HG03108 (cell line): Measurements from ENCODE around the gene SCN1A.
"Not testable (repeated sequence)": the region's sequence is repeated elsewhere in the genome, so short reads cannot be mapped to it uniquely, and the experiment has no call there.

Experiments
- ATAC-seq: cut with Tn5 transposase; IDR thresholded peaks from one replicate; pipeline ENCODE4 v1.9.1; 2021; ENCODE audit warnings: moderate library complexity; ENCODE audit not compliant: unreplicated experiment

SCN1A gene

DNA sequence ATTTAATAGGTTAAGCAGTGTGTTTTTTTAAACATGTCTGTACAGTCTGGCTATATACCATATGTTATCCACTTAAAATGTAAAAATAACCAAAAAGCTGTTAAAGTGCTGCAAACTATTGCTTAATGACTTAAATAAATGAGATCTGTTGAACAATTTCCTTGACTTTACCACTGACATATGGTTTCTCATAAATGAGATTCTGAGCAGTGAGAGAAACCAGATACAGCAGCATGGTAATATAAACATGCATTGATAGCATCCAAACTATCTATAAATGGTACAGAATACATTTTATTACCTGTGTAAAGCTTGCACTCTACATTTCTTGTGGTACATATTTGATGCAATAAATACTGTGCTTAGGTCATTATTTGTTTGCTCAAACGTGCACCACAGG, 138.0 kb downstream of the SCN1A start:
- ATAC-seq, result no peak

- no peak for ATAC-seq
Observed at GRCh38 chr2:165985120-165985519, 142.7 kb downstream of the SCN1A start.

GRCh38 chr2:165972161-165972560, 155.7 kb downstream of the SCN1A start:
- ATAC-seq, result not testable (repeated sequence)

GRCh38 chr2:165970663-165971062, 157.2 kb downstream of the SCN1A start:
- no peak for ATAC-seq

- no peak for ATAC-seq
Observed at GRCh38 chr2:165969227-165969626, 158.6 kb downstream of the SCN1A start.

DNA sequence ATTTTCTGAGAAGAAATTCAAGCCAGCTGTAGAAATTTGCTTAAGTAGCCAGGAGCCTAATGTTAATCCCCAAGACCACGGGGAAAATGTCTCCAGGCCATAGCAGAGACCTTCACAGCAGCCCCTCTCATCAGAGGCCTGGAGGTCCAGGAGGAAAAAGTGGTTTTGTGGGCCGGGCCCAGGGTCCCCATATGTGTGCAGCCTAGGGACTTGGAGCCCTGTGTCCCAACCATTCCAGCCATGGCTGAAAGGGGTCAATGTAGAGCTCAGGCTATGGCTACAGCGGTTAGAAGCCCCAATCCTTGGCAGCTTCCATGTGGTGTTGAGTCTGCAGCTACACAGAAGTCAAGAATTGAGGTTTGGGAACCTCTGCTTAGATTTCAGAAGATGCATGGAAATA, 160.1 kb downstream of the SCN1A start:
- ATAC-seq, result no peak

DNA sequence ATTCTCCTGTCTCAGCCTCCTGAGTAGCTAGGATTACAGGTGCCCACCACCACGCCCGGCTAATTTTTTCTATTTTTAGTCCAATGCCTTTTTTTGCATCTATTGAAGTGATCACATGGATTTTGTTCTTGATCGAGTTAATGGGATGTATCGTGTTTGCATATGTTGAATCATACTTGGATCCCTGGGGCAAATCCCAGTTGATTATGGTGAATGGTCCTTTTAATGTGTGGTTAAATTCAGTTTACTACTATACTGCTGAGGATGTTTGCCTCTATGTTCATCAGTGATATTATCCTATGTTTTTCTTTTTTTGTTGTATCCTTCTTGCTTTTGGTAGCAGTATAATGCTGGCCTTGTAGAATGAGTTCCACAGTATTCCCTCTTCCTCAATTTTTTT, 166.0 kb downstream of the SCN1A start:
- ATAC-seq, result no peak

GRCh38 chr2:165959371-165959770, 168.4 kb downstream of the SCN1A start:
- ATAC-seq, result no peak

DNA sequence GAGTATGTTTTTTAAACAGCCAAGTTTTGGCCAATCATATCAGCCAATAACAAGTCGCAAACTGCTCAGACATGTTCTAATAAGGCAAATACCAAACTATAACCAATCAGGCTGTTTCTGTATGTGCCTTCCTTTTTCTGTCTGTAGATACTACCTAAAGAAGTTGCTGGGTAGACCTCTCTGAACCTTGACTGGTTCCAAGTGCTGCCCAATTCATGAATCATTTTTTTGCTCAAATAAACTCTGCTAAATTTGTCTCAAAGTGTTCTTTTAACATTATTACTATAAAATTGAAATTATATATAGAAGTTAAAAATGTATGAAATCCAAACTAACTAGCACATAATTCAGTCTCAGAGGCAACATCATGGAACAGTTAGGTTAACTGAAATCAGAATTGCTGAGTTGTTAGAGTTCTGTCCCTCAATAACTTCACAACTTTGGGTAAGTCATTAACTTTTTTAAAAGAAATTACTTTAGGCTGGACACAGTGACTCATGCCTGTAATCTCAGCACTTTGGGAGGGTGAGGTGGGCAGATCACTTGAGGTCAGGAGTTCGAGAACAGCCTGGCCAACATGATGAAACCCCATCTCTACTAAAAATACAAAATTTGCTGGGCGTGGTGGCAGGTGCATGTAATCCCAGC, 169.4 kb downstream of the SCN1A start:
- ATAC-seq, result no peak

DNA sequence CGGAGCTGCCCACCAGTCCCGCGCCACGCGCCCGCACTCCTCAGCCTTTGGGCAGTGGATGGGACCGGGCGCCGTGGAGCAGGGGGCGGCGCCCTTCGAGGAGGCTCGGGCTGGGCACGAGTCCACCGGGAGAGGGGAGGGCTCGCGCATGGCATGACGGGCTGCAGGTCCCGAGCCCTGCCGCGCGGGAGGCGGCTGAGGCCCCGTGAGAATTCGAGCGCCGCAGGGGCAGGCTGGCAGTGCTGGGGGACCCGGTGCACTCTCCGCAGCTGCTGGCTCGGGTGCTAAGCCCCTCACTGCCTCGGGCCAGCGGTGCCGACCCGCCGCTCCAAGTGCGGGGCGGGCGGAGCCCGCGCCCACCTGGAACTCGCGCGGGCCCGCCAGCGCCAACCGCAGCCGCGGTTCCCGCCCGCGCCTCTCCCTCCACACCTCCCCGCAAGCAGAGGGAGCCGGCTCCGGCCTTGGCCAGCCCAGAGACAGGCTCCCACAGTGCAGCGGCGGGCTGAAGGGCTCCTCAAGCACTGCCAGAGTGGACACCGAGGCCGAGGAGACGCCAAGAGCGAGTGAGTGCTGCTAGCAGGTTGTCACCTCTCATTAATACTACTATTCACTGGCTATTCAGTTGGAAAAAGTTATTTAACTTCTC, 170.7 kb downstream of the SCN1A start:
- ATAC-seq, result no peak

GRCh38 chr2:165953655-165954606, 173.9 kb downstream of the SCN1A start, which contains the start of gene TTC21B:
TSS of gene TTC21B (minus strand) at chr2:165953776. CDS start at chr2:165953705, 71 bp downstream.
- ATAC-seq, result peak; percentile 96

GRCh38 chr2:165953306-165953654, 174.5 kb downstream of the SCN1A start:
- peak; percentile 26 for ATAC-seq

GRCh38 chr2:165952741-165953211, 175.0 kb downstream of the SCN1A start:
- ATAC-seq, result no peak

DNA sequence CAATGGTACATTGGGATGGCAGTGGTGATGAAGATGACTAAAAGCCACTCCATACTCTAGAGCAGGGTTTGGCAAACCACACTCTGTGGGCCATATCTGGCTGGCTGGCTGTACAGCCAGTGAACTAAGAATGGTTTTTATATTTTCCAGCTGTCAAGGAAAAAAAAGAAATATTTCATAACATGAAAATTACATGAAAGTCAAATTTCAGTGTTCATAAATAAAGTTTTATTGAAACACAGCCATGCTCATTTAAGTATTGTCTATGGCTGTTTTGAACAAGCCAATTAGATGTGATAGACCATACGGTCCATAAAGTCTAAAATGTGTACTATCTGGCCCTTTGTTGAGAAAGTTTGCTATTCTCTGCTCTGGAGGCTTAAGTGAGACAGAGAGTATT, 175.7 kb downstream of the SCN1A start:
- ATAC-seq, result no peak

- no peak for ATAC-seq
Observed at GRCh38 chr2:165950438-165950837, 177.4 kb downstream of the SCN1A start.

DNA sequence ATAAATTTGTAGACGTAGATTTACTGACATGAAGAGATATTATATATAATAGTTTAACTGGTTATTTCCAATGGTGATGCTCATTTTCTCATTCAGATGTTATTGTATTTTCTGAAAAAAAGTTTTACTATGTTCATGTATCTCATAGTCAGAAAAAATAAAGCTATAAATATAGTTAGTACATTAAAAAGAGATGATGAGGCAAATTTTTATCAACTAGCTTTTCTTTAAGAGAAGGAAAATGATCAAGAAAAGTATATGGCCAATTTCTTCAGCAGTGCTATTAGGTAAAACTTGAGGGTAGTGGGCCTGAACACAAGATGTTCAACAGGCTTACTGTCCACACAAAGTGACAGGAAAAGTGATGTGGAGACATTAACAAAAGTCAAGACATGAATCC, 186.0 kb downstream of the SCN1A start:
- ATAC-seq, result no peak

- ATAC-seq, result no peak
Observed at GRCh38 chr2:165938237-165938636, 189.6 kb downstream of the SCN1A start.
